Middle frontal gyrus (tissue), 1 donor: Measurements from ENCODE around the gene RORC.
A peak's percentile ranks its signal among the peaks of the same experiment; 100 is the strongest.
"Not testable (repeated sequence)": the region's sequence is repeated elsewhere in the genome, so short reads cannot be mapped to it uniquely, and the experiment has no call there.

Experiments used
- DNase-seq: peaks from one replicate; pipeline ENCODE4 v3.0.0-alpha.2; 2015; ENCODE audit warnings: low spot score; ENCODE audit errors: extremely low spot score

The RORC gene

DNA sequence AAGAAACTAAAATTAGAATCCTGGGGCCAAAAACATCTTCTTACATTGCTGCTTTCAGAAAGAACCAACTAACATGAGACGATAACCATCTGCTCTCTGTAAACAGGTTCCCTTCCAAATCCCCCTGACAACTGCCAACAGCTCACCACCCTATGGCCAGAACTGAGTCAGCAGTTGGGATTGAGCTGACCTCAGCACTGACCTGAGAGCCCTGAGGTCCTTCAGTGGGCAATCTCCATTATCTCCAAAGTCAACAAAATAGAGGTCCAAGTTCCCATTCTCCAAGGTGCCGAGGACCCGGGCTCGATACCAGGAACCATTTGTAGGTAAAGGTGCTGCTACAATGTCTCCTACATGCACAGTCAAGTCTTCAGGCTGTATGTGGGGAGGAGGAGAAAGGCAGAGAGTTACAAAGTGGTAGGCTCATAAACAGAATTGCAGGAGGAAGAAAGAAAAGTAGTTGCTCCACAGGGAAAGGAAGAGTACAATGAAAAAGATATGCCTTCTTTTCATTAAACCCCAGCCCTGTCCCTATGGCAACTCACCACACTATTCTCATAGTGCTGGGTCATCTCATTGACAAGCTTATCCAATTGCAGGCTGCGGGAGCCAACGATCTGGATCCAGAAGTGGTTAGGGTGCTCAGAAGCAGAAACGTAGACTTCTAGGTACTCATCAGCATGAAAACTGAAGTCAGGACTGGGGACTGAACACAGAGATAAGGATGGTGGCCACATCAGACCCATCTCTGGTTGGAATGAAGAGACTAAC lies 55.5 kb downstream of the RORC start:
- DNase-seq: no peak

DNA sequence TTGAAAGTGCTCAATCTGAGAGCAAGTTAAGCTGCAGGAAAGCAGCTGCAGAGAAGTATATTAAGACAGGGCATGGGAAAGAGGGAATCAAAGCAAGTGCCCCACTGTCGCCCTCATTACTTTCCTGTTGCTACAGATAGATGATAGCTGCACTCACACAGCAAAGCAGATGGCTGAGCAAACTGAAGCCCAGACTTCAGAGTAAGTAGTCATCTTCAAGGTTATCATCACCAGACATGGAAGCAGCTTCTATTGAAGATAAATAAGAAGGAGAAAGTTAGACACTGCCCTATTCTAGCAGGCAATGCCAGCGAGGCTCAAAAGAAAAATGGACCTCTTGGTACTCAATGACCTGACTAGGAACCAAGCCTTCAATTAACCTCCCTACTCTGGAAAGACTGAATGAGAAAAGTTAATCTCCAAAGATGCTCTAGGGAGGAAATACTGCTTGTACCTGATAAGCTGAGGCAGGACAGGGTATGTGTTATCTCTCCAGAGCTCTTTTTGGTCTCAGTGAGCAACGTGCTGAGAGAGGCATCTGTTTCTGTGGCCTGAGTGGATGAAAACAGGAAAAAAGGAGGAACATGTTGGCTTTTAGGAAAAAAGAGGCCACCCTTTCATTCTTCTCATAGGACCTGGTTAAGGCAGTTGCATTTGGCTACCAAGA lies 57.2 kb downstream of the RORC start:
- DNase-seq: no peak

DNA sequence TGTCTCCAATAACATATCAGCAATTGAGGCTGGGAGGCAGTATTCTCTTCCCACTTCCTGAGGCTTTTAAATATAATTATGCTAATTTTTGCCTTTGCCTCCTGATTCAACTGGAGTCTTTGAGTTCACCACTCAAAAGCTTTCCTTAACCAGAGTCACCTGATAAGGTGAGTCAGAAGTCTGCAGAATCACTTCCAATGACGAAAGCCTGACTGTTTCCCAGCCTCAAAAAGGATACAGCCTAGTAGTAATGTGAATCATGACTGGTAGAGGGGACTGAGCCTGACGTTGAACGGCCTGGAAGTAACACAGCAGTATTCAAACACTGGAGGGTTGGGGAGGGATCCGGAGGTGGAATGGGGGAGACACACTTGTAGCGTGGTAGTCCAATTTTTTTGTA lies 57.9 kb downstream of the RORC start:
- no peak for DNase-seq

DNA sequence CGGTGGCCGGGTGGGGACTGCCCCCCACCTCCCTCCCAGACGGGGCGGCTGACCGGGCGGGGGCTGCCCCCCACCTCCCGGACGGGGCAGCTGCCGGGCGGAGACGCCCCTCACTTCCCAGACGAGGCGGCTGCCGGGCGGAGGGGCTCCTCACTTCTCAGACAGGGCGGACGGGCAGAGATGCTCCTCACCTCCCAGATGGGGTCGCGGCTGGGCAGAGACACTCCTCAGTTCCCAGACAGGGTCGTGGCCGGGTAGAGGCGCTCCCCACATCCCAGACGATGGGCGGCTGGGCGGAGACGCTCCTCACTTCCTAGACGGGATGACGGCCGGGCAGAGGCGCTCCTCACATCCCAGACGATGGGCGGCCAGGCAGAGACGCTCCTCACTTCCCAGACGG lies 62.3 kb downstream of the RORC start:
- not testable (repeated sequence) for DNase-seq

DNA sequence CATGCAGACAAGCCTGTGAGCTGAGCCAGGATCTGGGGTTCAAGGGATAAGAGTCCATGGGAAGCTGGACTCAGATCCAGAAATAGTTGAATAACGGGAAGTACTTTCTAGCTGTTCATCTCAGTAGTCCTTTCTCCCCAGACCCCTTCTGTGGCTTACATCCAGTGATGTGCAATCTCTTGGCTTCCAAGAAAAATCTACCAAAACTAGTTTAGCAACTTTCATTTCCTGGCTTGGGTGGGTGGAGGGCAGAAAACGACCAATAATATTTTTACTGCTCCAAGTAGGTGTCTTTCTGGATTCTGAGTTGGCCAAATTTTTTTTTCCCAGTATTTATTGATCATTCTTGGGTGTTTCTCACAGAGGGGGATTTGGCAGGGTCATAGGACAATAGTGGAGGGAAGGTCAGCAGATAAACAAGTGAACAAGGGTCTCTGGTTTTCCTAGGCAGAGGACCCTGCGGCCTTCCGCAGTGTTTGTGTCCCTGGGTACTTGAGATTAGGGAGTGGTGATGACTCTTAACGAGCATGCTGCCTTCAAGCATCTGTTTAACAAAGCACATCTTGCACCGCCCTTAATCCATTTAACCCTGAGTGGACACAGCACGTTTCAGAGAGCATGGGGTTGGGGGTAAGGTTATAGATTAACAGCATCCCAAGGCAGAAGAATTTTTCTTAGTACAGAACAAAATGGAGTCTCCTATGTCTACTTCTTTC lies 63.1 kb downstream of the RORC start:
- DNase-seq: not testable (repeated sequence)

DNA sequence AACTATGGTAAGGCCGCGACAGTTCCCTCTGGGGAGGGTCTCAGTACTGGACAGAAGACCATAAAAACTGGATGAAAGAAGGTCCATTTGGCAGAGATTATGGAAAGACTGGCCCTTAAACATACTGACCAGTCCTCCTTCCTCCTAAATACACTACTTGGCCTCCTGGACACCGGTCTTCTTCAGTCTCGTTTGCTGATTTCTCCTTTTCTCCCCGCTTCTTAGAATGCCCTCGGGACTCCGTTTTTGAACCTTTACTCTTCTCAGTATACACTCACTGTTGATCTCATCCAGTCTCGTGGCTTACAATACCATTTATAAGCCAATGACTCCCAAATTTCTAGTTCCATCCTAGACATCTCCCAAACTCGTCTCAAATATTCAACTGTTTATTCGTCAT lies 67.6 kb downstream of the RORC start:
- no peak for DNase-seq

DNA sequence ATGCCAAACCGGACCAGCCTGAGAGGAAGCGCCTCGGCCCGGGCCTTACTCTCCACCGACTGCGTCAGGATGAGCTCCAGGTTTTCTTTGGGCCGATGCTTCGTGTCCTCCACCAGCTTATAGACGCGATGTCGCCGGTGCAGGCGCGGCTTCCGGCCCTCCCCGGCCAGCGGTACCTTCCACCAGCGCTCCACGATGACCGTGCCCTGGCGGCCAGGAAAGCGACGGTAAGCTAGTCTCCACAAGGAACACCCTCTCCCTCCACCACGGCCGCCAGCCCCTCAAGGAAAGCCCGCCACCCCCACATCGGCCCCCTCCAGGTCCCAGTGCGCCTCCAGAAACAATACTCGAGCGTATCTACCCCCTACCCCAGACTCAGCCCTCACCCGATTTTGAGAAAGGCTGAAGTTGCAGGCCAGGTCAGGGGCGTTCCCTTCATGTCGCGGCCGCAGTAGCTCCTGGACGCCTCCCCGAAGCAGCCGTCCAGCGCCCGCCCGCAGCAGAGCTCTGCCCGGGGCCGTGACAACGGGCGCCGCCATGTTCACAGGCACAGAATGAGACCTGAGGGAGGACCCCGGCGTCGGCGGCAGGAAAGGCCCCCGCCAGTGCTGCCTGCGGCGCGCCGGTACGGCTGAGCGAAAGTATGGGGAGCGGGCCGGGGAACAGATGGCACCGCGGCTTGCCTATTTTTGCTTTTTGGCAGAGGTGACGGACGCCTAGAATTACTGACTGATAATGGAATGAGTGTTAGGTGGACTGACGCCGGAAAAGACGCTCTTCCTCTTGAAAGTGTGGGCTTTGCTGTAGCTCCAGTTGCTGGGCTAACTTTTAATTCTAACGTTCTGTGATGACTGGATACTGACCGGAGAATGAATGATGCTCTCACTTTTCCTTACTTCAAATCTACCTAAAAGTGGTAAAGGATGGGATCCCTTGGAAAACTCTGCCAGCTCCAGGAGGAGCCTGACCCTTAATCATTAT lies 68.4 kb downstream of the RORC start, which contains the start of gene MRPL9:
TSS of gene MRPL9 (minus strand) at position 556 of the 981 bp plus-strand sequence. CDS start at position 539, 17 bp downstream.
- peak; percentile 38 for DNase-seq

DNA sequence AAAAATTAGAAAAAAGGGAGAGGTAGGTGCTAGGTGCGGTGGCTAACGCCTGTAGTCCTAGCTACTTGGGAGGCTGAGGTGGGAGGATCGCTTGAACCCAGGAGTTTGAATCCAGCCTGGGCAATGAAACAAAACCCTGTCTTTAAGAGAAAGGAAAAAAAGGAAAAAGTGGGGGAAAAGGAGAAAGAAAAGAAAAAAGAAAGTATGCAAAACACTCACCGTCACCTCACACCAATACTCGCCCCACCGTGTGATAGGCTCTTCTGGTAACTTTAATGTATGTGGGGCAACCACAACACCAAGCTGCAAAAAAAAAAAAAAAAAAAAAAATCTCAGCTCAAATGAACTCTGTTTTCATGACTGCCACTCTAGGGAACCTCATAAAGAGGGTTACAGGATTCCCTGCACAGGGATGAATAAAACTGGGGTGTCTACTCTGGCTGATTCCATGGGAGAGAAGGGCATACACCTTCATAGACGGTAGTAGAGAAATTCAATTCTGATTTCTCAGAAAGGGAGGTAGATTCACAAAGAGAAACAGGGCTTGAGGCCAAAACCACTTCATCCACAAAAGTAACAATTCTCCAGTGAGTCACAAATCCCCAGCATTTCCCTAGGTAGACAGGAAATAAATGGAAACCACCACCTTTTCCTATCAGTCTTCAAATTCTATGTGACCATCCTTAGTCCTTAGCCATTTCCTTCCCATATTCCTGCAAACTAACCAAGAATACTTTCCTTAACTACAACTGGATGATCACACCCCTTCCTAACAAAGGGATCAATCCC lies 70.8 kb downstream of the RORC start:
- DNase-seq: no peak

DNA sequence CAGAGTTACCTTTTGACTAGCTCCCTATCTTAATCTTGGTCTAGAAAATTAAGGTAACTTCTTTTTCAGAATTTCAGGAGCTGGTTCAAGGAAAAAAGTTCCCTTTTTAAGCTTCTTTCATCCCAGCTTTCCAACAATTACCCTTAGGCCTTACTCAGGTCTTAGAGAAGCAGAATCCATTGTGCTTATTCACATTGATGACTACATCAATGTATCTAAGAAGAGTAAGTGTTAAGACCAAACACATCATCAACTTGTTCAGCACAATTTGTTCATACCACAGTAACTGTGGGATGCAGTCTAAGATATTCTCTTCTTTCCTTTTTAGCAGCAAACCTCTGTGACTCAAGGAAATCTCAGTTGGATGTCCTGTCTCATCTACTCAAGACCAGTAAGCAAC lies 72.4 kb downstream of the RORC start:
- no peak for DNase-seq

DNA sequence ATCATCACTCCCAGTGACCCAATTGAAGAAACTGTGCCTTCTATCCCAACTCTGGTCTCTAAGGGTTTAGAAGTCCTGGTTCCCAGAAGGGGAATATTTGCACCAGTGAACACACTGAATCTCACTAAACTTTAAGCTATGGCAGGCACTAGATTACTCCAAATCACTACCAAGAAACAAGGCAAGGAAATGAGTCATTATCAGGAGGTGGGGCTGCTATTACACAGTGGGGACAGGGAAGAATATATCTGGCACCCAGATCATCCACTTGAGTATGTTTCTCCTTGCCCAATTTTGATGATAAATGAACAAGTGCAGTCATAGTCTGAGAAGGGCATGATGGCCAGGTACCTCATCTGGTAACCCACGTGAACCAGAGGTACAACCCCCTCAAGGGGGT lies 75.3 kb downstream of the RORC start:
- no peak for DNase-seq
